Esophagus muscularis mucosa (tissue), 4 donors: ENCODE data around the gene KCNQ1.

Experiments
- CTCF ChIP-seq, 3 experiments: fragments of 200-600 bp in 2 of 3; fragments of 450-650 bp in 1 of 3; sonication (generic) in 2 of 3; IDR thresholded peaks; one replicate each; pipeline ENCODE4 v1.5.1; 2017 to 2019; ENCODE audit warnings: antibody characterized with exemption in 3 of 3, mild to moderate bottlenecking in 2 of 3, moderate library complexity in 1 of 3
- EP300 ChIP-seq: sonication (generic); formaldehyde crosslinking; IDR thresholded peaks from one replicate; pipeline ENCODE4 v1.6.1; 2017; ENCODE audit warnings: antibody characterized with exemption
- POLR2A ChIP-seq: fragments of 450-650 bp; IDR thresholded peaks from one replicate; pipeline ENCODE4 v1.6.1; 2017; ENCODE audit warnings: antibody characterized with exemption, moderate library complexity, mild to moderate bottlenecking, low read depth
- POLR2AphosphoS5 ChIP-seq, 2 donors: sonication (generic); formaldehyde crosslinking; IDR thresholded peaks; one replicate each; pipeline ENCODE4 v1.6.1; 2017; ENCODE audit warnings: antibody characterized with exemption in 2 of 2

- TF ChIP-seq POLR2A = no peak
- no peak for TF ChIP-seq POLR2AphosphoS5 (IDR thresholded peaks at IDR 0.05)
- TF ChIP-seq CTCF (IDR thresholded peaks at IDR 0.05) = no peak
- no peak for TF ChIP-seq EP300
Measured at GRCh38 chr11:2470495-2470894, 25.7 kb downstream of the KCNQ1 start.
